WTC11 (cell line): ENCODE results near the gene CGREF1. TPM values are rescaled to one million over a fixed set of nuclear protein-coding genes. Genes with fewer than 3 reads are reported as not detected.

Source experiments
- ATAC-seq: fragments of 200-7000 bp; cut with Tn5 transposase; 2 replicates; pipeline ENCODE4 v1.10.0; 2021; ENCODE audit warnings: mild to moderate bottlenecking, moderate library complexity
- CTCF ChIA-PET: fragments of 300-600 bp; sonication (Branson Sonifier 250); formaldehyde crosslinking; loops from one replicate; lab custom pipeline; 2021; ENCODE audit warnings: antibody characterized with exemption; lab: Charles Lee
- POLR2A ChIA-PET: fragments of 350-600 bp; sonication (Branson Sonifier 250); formaldehyde crosslinking; loops from one replicate; lab custom pipeline; 2021; ENCODE audit warnings: antibody characterized with exemption; lab: Charles Lee
- DNase-seq: peaks from one replicate; pipeline ENCODE4 v3.0.0; 2021; ENCODE audit warnings: low spot score
- H3K27ac Mint-ChIP-seq: 2 replicates; pipeline ENCODE4 v1.8.0; 2021; ENCODE audit warnings: mixed read lengths
- H3K27me3 Mint-ChIP-seq: 2 replicates; pipeline ENCODE4 v1.8.0; 2021; ENCODE audit warnings: low read depth, mild to moderate bottlenecking, moderate library complexity, mixed read lengths
- H3K36me3 Mint-ChIP-seq: 2 replicates; pipeline ENCODE4 v1.8.0; 2021; ENCODE audit warnings: mixed read lengths
- H3K4me1 Mint-ChIP-seq: 2 replicates; pipeline ENCODE4 v1.8.0; 2022; ENCODE audit warnings: mixed read lengths
- H3K4me3 Mint-ChIP-seq: 2 replicates; pipeline ENCODE4 v1.8.0; 2021; ENCODE audit warnings: mild to moderate bottlenecking, moderate library complexity, mixed read lengths
- H3K9me3 Mint-ChIP-seq: 2 replicates; pipeline ENCODE4 v1.8.0; 2021; ENCODE audit warnings: mixed read lengths
- ATF1 ChIP-seq: sonication (generic); formaldehyde crosslinking; IDR thresholded peaks from 2 replicates; pipeline ENCODE4 v1.8.1; 2023; ENCODE audit warnings: mild to moderate bottlenecking, moderate library complexity, missing genetic modification reagents
- ATF2 ChIP-seq: sonication (generic); formaldehyde crosslinking; IDR thresholded peaks from 2 replicates; pipeline ENCODE4 v1.8.1; 2022; ENCODE audit warnings: low read depth, missing genetic modification reagents, borderline replicate concordance
- CREB1 ChIP-seq: sonication (generic); formaldehyde crosslinking; IDR thresholded peaks from 2 replicates; pipeline ENCODE4 v1.8.0; 2023; ENCODE audit warnings: mild to moderate bottlenecking, missing genetic modification reagents
- E2F4 ChIP-seq: sonication (generic); formaldehyde crosslinking; IDR thresholded peaks from 2 replicates; pipeline ENCODE4 v1.8.1; 2022; ENCODE audit warnings: low read depth, mild to moderate bottlenecking, moderate library complexity, missing genetic modification reagents, borderline replicate concordance
- FOXJ3 ChIP-seq: sonication (generic); formaldehyde crosslinking; IDR thresholded peaks from 2 replicates; pipeline ENCODE4 v1.9.0; 2021; ENCODE audit warnings: missing genetic modification reagents, mild to moderate bottlenecking, borderline replicate concordance
- FOXP4 ChIP-seq: sonication (generic); formaldehyde crosslinking; IDR thresholded peaks from 2 replicates; pipeline ENCODE4 v1.8.0; 2022; ENCODE audit warnings: mild to moderate bottlenecking, missing genetic modification reagents
- GABPB1 ChIP-seq: sonication (generic); formaldehyde crosslinking; IDR thresholded peaks from 2 replicates; pipeline ENCODE4 v1.8.1; 2023; ENCODE audit warnings: mild to moderate bottlenecking, missing genetic modification reagents
- IRF1 ChIP-seq: sonication (generic); formaldehyde crosslinking; IDR thresholded peaks from 2 replicates; pipeline ENCODE4 v1.8.0; 2023; ENCODE audit warnings: missing genetic modification reagents
- IRF2 ChIP-seq: sonication (generic); formaldehyde crosslinking; IDR thresholded peaks from 2 replicates; pipeline ENCODE4 v1.8.0; 2022; ENCODE audit warnings: low read depth, missing genetic modification reagents, borderline replicate concordance
- MLX ChIP-seq: sonication (generic); formaldehyde crosslinking; IDR thresholded peaks from 2 replicates; pipeline ENCODE4 v1.8.1; 2023; ENCODE audit warnings: mild to moderate bottlenecking, missing genetic modification reagents, moderate library complexity
- MXD4 ChIP-seq: fragments of 250-450 bp; sonication (Bioruptor Pico); IDR thresholded peaks from 2 replicates; pipeline ENCODE4 v1.8.0; 2021; ENCODE audit warnings: mild to moderate bottlenecking, moderate library complexity, borderline replicate concordance
- NFE2L1 ChIP-seq: sonication (generic); formaldehyde crosslinking; IDR thresholded peaks from 2 replicates; pipeline ENCODE4 v1.8.1; 2023; ENCODE audit warnings: missing genetic modification reagents
- SMAD3 ChIP-seq: sonication (generic); formaldehyde crosslinking; IDR thresholded peaks from 2 replicates; pipeline ENCODE4 v1.8.0; 2022; ENCODE audit warnings: missing genetic modification reagents, mild to moderate bottlenecking, borderline replicate concordance
- SMAD4 ChIP-seq: sonication (generic); formaldehyde crosslinking; IDR thresholded peaks from 2 replicates; pipeline ENCODE4 v1.8.0; 2022; ENCODE audit warnings: mild to moderate bottlenecking, missing genetic modification reagents
- SP1 ChIP-seq: sonication (generic); formaldehyde crosslinking; conservative IDR thresholded peaks from 2 replicates; pipeline ENCODE4 v1.8.1; 2022; ENCODE audit warnings: missing genetic modification reagents
- STAT6 ChIP-seq: sonication (generic); formaldehyde crosslinking; conservative IDR thresholded peaks from 2 replicates; pipeline ENCODE4 v1.8.1; 2023; ENCODE audit warnings: mild to moderate bottlenecking, low read depth, missing genetic modification reagents, moderate library complexity
- USF2 ChIP-seq: sonication (generic); formaldehyde crosslinking; IDR thresholded peaks from 2 replicates; pipeline ENCODE4 v1.8.1; 2023; ENCODE audit warnings: mild to moderate bottlenecking, missing genetic modification reagents, moderate library complexity
- ZBTB21 ChIP-seq: sonication (generic); formaldehyde crosslinking; IDR thresholded peaks from 2 replicates; pipeline ENCODE4 v1.8.1; 2023; ENCODE audit warnings: mild to moderate bottlenecking, missing genetic modification reagents, borderline replicate concordance
- ZBTB43 ChIP-seq: sonication (generic); formaldehyde crosslinking; IDR thresholded peaks from 2 replicates; pipeline ENCODE4 v1.8.1; 2023; ENCODE audit warnings: mild to moderate bottlenecking, missing genetic modification reagents
- ZNF219 ChIP-seq: sonication (generic); formaldehyde crosslinking; IDR thresholded peaks from 2 replicates; pipeline ENCODE4 v1.8.0; 2023; ENCODE audit warnings: missing genetic modification reagents, mild to moderate bottlenecking, borderline replicate concordance
- ZNF232 ChIP-seq: sonication (generic); formaldehyde crosslinking; IDR thresholded peaks from 2 replicates; pipeline ENCODE4 v1.8.0; 2022; ENCODE audit warnings: mild to moderate bottlenecking, missing genetic modification reagents
- ZNF281 ChIP-seq: sonication (generic); formaldehyde crosslinking; IDR thresholded peaks from 2 replicates; pipeline ENCODE4 v1.8.0; 2023; ENCODE audit warnings: mild to moderate bottlenecking, missing genetic modification reagents
- total RNA-seq: library from RNA; stranded (reverse); gene quantifications from 3 replicates; pipeline ENCODE4 v1.2.3, GENCODE V29; 2021

Gene CGREF1
- total RNA-seq, 1 experiment from 2014 or later, result 3.5 TPM

GRCh38 chr2:27086090-27086723, 32.7 kb downstream of the CGREF1 start:
- no peaks in the 10 kb centered on the region for H3K36me3 Mint-ChIP-seq
- ATAC-seq (peak; percentile 81), DNase-seq (peak; percentile 97)
- H3K27me3 Mint-ChIP-seq, result peaks cover 23% of the 10 kb centered on the region
- ChIA-PET POLR2A (interaction anchor here (0.6 to 2.4 kb wide), 3 partner anchors 14 to 186 kb away, joined by 3 to 9 read pairs (median 9); partner anchors contain the start of genes AGBL5 and OST4), CTCF (interaction anchor here (0.7 to 6.4 kb wide), 25 partner anchors 7 to 217 kb away, joined by 3 to 50 read pairs (median 4); partner anchors contain the start of genes ABHD1, AGBL5, EMILIN1 and OST4)
- peaks cover 21% of the 10 kb centered on the region for H3K4me1 Mint-ChIP-seq
- peak overlapping the region; percentile 70 for H3K4me3 Mint-ChIP-seq
- no peaks in the 10 kb centered on the region for H3K9me3 Mint-ChIP-seq
- no peak overlapping the region for H3K27ac Mint-ChIP-seq
- no peak for TF ChIP-seq MLX
- peak; percentile 85 for TF ChIP-seq GABPB1 (CRISPR knock-in tag)
- 0 out of 2 replicates have a peak, but pooled peaks have one; percentile 64 for TF ChIP-seq ZBTB43 (CRISPR knock-in tag)
- TF ChIP-seq MXD4 (CRISPR knock-in tag), result no peak
- 0 out of 2 replicates have a peak, but pooled peaks have one; percentile 50 for TF ChIP-seq CREB1 (CRISPR knock-in tag)
- peak; percentile 92 for TF ChIP-seq E2F4 (CRISPR knock-in tag)
- no peak for TF ChIP-seq IRF2 (CRISPR knock-in tag)
- TF ChIP-seq SMAD3 (CRISPR knock-in tag), result no peak
- no peak for TF ChIP-seq ZNF219 (CRISPR knock-in tag)
- no peak; the same call in 1 of the 2 replicates for TF ChIP-seq NFE2L1 (CRISPR knock-in tag)
- TF ChIP-seq USF2 (CRISPR knock-in tag), result peak; percentile 87
- no peak for TF ChIP-seq FOXJ3 (CRISPR knock-in tag)
- no peak for TF ChIP-seq ATF1
- TF ChIP-seq ZBTB21 (CRISPR knock-in tag), result no peak
- no peak for TF ChIP-seq ATF2 (CRISPR knock-in tag)
- peak; percentile 93 for TF ChIP-seq FOXP4
- TF ChIP-seq ZNF281 (CRISPR knock-in tag), result 0 out of 2 replicates have a peak, but pooled peaks have one; percentile 19
- peak; percentile 87 for TF ChIP-seq SP1
- TF ChIP-seq STAT6 (CRISPR knock-in tag), result no peak
- TF ChIP-seq ZNF232 (CRISPR knock-in tag), result no peak; the same call in 1 of the 2 replicates
- no peak for TF ChIP-seq IRF1
- no peak for TF ChIP-seq SMAD4 (CRISPR knock-in tag)
